Activated CD8-positive, alpha-beta memory T cell treated with anti-CD3 and anti-CD28 coated beads for 48 hours (primary cell): ENCODE measurements around the gene PKP3.
"Not testable (repeated sequence)": the region's sequence is repeated elsewhere in the genome, so short reads cannot be mapped to it uniquely, and the experiment has no call there.

Experiments
- DNase-seq, 3 experiments: peaks; one replicate each; pipeline ENCODE4 v3.0.0-alpha.2; 2020; ENCODE audit warnings: low read depth in 2 of 3, low spot score in 2 of 3

The PKP3 gene

GRCh38 chr11:410711-411110, 16.7 kb downstream of the PKP3 start:
- not testable (repeated sequence) for DNase-seq

GRCh38 chr11:411520-411919, 17.5 kb downstream of the PKP3 start:
- not testable (repeated sequence) for DNase-seq

GRCh38 chr11:412641-413119, 18.7 kb downstream of the PKP3 start:
- DNase-seq = no peak

- no peak for DNase-seq
These were observed 19.4 kb downstream of the PKP3 start for GRCh38 chr11:413120-414081.

GRCh38 chr11:414318-414857, 20.4 kb downstream of the PKP3 start:
- no peak for DNase-seq

GRCh38 chr11:415640-416041, 21.6 kb downstream of the PKP3 start:
- DNase-seq = no peak

GRCh38 chr11:416051-416756, 22.2 kb downstream of the PKP3 start:
- DNase-seq = no peak

GRCh38 chr11:416757-417621, 23.0 kb downstream of the PKP3 start:
- DNase-seq = no peak

- no peak for DNase-seq
These were observed 23.8 kb downstream of the PKP3 start for GRCh38 chr11:417652-418342.

GRCh38 chr11:418343-419247, 24.6 kb downstream of the PKP3 start:
- no peak for DNase-seq

- no peak for DNase-seq
These were observed 25.4 kb downstream of the PKP3 start for GRCh38 chr11:419248-420005.

- DNase-seq = no peak
These were observed 26.3 kb downstream of the PKP3 start for GRCh38 chr11:420054-420910.

- no peak for DNase-seq
These were observed 26.9 kb downstream of the PKP3 start for GRCh38 chr11:420911-421321.

- DNase-seq = no peak
These were observed 28.2 kb downstream of the PKP3 start for GRCh38 chr11:422249-422656.

GRCh38 chr11:424232-424631, 30.2 kb downstream of the PKP3 start:
- DNase-seq = no peak

GRCh38 chr11:424766-425165, 30.8 kb downstream of the PKP3 start:
- DNase-seq = not testable (repeated sequence)

GRCh38 chr11:425301-425700, 31.3 kb downstream of the PKP3 start:
- DNase-seq = no peak

- DNase-seq = no peak
These were observed 32.8 kb downstream of the PKP3 start for GRCh38 chr11:426851-427250.
